GM20431 (cell line): Measurements from ENCODE around the gene PRDM16.

Source experiments
- in situ Hi-C: fragments of 300-500 bp; cut with MseI, MboI; formaldehyde crosslinking; loops from one replicate; pipeline ENCODE4 v1.15.0; 2020; ENCODE audit warnings: low sequenced_read_pairs; ENCODE audit not compliant: unreplicated experiment

PRDM16 gene

GRCh38 chr1:3115275-3116149 lies 46.5 kb downstream of the PRDM16 start:
- in situ Hi-C loops, result no loop called here

DNA sequence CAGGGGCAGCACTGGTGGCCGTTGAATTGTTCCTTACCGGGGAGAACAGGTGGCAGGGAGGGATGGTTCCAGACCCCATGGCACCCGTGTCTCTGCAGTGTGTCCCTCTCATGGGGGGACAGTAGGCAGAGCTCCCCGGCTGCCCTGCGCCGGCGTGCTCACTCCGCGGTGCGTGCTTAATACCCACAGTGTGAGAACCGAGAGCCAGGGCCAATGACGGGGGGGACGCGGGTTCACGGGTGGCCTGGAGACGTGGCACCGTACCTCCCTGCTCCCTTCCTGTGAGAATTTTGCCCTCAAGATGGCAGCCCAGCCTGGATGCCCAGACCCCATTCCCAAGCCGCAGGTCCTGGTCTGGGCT lies 47.1 kb downstream of the PRDM16 start:
- in situ Hi-C loops, result no loop called here

DNA sequence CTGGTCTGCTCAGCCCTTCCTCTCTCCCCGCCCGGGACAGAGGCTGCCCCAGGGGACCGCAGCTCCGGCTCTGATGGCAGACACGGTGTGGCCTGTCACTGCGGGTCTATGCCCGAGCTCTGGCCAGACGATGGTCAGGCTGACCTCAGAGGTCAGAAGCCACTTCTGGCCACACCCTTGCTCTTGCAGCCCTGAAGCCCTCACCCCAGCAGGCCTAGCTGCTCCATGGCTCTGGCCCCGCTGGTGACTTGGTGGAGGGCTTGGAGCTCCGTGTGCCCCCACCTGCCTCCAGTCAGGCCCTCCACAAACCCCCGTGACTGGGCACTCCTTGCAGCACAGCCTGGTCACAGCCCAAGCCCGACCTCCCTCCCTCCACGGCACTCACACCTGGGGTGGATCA lies 47.6 kb downstream of the PRDM16 start:
- in situ Hi-C loops, result no loop called here

GRCh38 chr1:3117879-3118278 lies 48.9 kb downstream of the PRDM16 start:
- in situ Hi-C loops, result no loop called here

DNA sequence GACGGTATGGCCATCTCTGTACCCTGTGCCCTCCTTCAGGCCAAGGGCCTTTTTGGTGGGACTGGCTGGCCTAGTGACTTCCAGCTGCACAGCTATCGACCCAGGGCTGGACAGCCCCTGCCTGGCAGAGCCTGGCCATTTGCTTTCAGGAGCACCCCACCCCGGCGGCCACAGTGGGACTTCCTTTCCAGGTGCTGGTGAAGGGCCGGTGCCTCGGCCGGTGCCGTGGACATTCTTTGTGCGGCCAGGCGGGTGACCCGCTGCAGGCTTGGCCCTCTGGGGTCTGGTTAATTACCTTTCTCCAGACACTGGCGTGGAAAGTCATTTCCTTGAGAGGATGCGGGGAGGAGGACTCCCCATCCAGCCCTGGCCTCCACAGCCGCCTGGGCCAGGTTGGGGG lies 50.1 kb downstream of the PRDM16 start:
- in situ Hi-C loops, result no loop called here

GRCh38 chr1:3119725-3120124 lies 50.7 kb downstream of the PRDM16 start:
- in situ Hi-C loops, result no loop called here

DNA sequence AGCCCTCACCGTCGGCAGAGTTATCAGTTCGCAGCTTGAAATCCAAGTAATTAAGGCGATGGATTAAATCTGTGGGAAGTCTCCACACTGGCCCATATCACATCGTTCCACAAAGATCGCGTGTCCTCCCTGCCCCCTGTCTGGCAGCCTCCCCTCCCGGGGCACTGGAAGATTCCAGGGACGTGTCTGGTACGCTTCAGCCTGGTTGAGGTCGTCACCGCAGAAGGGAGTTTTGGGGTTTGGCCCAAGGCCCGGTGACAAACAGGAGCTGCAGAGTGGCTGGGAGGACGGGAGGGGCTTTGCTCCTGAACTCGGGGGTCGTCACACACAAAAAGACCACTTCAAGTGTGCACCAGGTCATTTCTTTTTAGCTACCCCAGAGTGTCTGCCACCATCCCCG lies 51.1 kb downstream of the PRDM16 start:
- in situ Hi-C loops, result no loop called here

GRCh38 chr1:3120994-3121393 lies 52.0 kb downstream of the PRDM16 start:
- in situ Hi-C loops, result no loop called here

GRCh38 chr1:3121401-3122210 lies 52.6 kb downstream of the PRDM16 start:
- in situ Hi-C loops, result no loop called here

GRCh38 chr1:3122311-3122710 lies 53.3 kb downstream of the PRDM16 start:
- in situ Hi-C loops, result no loop called here

DNA sequence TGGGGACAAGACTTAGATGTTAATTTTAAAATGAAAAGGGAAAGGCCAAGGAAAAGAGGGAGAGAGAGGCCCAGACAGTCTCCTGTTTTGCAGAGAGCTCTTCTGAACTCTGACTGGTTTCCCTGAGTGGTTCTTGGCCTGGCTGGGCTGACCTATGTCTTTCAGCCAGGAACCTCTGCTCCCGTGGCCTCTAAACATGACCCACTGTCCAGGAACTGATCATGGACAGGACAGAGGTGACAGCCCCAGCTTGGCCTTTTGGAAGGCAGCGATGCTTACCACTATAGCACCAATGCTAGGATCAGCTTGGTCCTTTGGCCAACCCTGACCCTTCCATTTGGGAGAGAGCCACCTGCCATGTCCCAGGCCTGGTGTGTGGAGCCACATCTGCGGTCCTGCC lies 55.2 kb downstream of the PRDM16 start:
- in situ Hi-C loops, result no loop called here

DNA sequence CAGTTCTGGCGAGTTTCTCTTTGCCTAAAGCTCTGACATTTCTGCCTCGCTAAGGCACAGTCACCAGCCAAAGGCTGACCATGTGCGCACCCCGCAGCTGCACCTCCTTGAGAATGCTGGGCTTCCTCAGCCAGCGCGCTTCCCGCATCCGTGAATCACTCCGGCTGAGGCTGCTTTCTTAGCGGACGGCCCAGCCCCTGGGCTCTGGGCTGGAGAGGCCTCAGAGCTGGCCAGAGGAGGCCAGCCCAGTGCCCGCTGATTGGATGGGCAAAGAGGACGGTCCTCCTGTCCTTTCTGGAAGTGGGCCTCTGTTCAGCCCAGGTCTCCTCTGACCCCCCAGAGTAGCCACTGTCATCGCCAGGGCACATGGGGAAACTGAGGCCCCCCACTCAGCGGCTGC lies 56.1 kb downstream of the PRDM16 start:
- in situ Hi-C loops, result no loop called here

- in situ Hi-C loops, result no loop called here
These were observed 56.8 kb downstream of the PRDM16 start for GRCh38 chr1:3125546-3126368.

GRCh38 chr1:3126756-3127678 lies 58.0 kb downstream of the PRDM16 start:
- in situ Hi-C loops, result no loop called here

DNA sequence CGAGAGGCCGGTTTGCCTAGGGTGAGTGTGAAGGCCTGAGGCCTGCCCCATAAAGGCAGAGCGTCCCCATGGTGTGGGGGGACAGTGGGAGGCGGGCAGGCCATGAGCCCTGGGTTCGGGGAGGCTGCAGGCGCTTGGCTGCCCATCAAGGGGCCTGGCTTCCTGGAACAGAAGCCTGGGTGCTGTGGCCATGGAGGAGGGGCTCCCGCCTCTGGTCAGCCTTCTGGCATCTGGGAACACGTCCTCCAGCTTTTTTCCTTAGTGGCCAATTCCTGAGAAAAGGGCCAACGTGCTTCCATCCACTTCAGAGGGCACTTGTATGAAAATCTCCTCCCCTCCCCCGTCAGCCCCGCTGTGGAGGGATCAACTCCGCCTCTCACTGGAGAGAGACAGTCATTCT lies 58.7 kb downstream of the PRDM16 start:
- in situ Hi-C loops, result no loop called here

- in situ Hi-C loops, result no loop called here
These were observed 59.6 kb downstream of the PRDM16 start for GRCh38 chr1:3128431-3129132.

DNA sequence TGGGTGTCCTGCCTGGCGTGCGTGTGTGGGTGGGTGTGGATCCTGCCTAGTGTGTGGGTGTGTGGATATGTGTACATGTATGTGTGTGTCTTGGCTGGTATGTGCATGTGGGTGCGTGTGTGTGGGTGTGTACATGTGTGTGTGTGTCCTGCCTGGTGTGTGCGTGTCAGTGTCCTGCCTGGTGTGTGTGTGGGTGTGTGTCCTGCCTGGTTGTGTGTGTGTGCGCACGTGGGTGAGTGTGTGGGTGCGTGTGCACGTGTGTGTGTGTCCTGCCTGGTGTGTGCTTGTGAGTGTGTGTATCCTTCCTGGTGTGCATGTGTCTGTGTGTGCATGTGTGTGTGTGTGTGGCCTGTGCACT lies 60.1 kb downstream of the PRDM16 start:
- in situ Hi-C loops, result no loop called here

- in situ Hi-C loops, result no loop called here
These were observed 61.3 kb downstream of the PRDM16 start for GRCh38 chr1:3130268-3130667.

DNA sequence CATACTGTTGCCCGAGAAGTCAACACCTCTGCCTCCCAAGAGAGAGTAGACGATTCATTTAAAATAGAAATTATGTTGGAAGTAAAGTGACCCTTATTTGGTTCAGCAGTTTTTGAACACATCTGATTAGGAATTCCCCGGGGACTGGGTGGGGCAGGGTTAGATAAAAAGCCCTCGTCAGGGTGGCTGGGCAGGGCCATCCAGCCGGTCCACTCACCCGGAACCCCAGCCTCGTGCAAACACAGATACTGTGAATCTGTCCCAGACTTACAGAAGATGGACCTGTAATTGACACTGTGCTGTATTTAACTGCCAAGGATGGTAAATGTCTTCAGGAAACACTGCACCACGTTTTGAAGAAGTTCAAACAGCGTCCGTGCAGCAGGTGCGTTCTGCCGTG lies 63.7 kb downstream of the PRDM16 start:
- in situ Hi-C loops, result no loop called here
